Measurements from ENCODE around the gene MANEA. TPM values are rescaled to one million over a fixed set of nuclear protein-coding genes. Genes with fewer than 3 reads are reported as not detected.
"Not testable (repeated sequence)": the region's sequence is repeated elsewhere in the genome, so short reads cannot be mapped to it uniquely, and the experiment has no call there.

Gene MANEA, protein sequence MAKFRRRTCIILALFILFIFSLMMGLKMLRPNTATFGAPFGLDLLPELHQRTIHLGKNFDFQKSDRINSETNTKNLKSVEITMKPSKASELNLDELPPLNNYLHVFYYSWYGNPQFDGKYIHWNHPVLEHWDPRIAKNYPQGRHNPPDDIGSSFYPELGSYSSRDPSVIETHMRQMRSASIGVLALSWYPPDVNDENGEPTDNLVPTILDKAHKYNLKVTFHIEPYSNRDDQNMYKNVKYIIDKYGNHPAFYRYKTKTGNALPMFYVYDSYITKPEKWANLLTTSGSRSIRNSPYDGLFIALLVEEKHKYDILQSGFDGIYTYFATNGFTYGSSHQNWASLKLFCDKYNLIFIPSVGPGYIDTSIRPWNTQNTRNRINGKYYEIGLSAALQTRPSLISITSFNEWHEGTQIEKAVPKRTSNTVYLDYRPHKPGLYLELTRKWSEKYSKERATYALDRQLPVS
- polyA plus RNA-seq (ENCODE audit: insufficient read length in 3 of 3), result 10 to 100 TPM; 23.0 to 28.2 (median 23.2) TPM
- long read RNA-seq, donor 1, full-length matches to known transcripts, result 10 of 10 reads
- long read RNA-seq, donor 1, partial matches to known transcripts, result 0 of 10 reads
- long read RNA-seq, donor 1, other reads (novel, unspliced or antisense), result 0 of 10 reads
- long read RNA-seq, donor 2, full-length matches to known transcripts, result 18 of 18 reads
- long read RNA-seq, donor 2, partial matches to known transcripts, result 0 of 18 reads
- long read RNA-seq, donor 2, other reads (novel, unspliced or antisense), result 0 of 18 reads
- long read RNA-seq, donor 3, full-length matches to known transcripts, result 6 of 6 reads
- long read RNA-seq, donor 3, partial matches to known transcripts, result 0 of 6 reads
- long read RNA-seq, donor 3, other reads (novel, unspliced or antisense), result 0 of 6 reads
- long read RNA-seq, donor 4, full-length matches to known transcripts, result 8 of 8 reads
- long read RNA-seq, donor 4, partial matches to known transcripts, result 0 of 8 reads
- long read RNA-seq, donor 4, other reads (novel, unspliced or antisense), result 0 of 8 reads
- long read RNA-seq, donor 5, full-length matches to known transcripts, result 8 of 8 reads
- long read RNA-seq, donor 5, partial matches to known transcripts, result 0 of 8 reads
- long read RNA-seq, donor 5, other reads (novel, unspliced or antisense), result 0 of 8 reads
- long read RNA-seq, donor 6, full-length matches to known transcripts, result 10 of 10 reads
- long read RNA-seq, donor 6, partial matches to known transcripts, result 0 of 10 reads
- long read RNA-seq, donor 6, other reads (novel, unspliced or antisense), result 0 of 10 reads
- long read RNA-seq, donor 7, full-length matches to known transcripts, result 17 of 17 reads
- long read RNA-seq, donor 7, partial matches to known transcripts, result 0 of 17 reads
- long read RNA-seq, donor 7, other reads (novel, unspliced or antisense), result 0 of 17 reads
- long read RNA-seq, donor 8, full-length matches to known transcripts, result 7 of 7 reads
- long read RNA-seq, donor 8, partial matches to known transcripts, result 0 of 7 reads
- long read RNA-seq, donor 8, other reads (novel, unspliced or antisense), result 0 of 7 reads
- long read RNA-seq, donor 9, full-length matches to known transcripts, result 23 of 23 reads
- long read RNA-seq, donor 9, partial matches to known transcripts, result 0 of 23 reads
- long read RNA-seq, donor 9, other reads (novel, unspliced or antisense), result 0 of 23 reads
- long read RNA-seq, donor 10, full-length matches to known transcripts, result 10 of 10 reads
- long read RNA-seq, donor 10, partial matches to known transcripts, result 0 of 10 reads
- long read RNA-seq, donor 10, other reads (novel, unspliced or antisense), result 0 of 10 reads
- long read RNA-seq, donor 11, full-length matches to known transcripts, result 11 of 16 reads
- long read RNA-seq, donor 11, partial matches to known transcripts, result 5 of 16 reads
- long read RNA-seq, donor 11, other reads (novel, unspliced or antisense), result 0 of 16 reads
- long read RNA-seq, donor 12, full-length matches to known transcripts, result 23 of 23 reads
- long read RNA-seq, donor 12, partial matches to known transcripts, result 0 of 23 reads
- long read RNA-seq, donor 12, other reads (novel, unspliced or antisense), result 0 of 23 reads
- long read RNA-seq, donor 13, full-length matches to known transcripts, result 9 of 9 reads
- long read RNA-seq, donor 13, partial matches to known transcripts, result 0 of 9 reads
- long read RNA-seq, donor 13, other reads (novel, unspliced or antisense), result 0 of 9 reads
- long read RNA-seq, donor 14, full-length matches to known transcripts, result 22 of 29 reads
- long read RNA-seq, donor 14, partial matches to known transcripts, result 7 of 29 reads
- long read RNA-seq, donor 14, other reads (novel, unspliced or antisense), result 0 of 29 reads
- long read RNA-seq, donor 15, full-length matches to known transcripts, result 8 of 8 reads
- long read RNA-seq, donor 15, partial matches to known transcripts, result 0 of 8 reads
- long read RNA-seq, donor 15, other reads (novel, unspliced or antisense), result 0 of 8 reads
- long read RNA-seq, donor 16, full-length matches to known transcripts, result 20 of 20 reads
- long read RNA-seq, donor 16, partial matches to known transcripts, result 0 of 20 reads
- long read RNA-seq, donor 16, other reads (novel, unspliced or antisense), result 0 of 20 reads

DNA sequence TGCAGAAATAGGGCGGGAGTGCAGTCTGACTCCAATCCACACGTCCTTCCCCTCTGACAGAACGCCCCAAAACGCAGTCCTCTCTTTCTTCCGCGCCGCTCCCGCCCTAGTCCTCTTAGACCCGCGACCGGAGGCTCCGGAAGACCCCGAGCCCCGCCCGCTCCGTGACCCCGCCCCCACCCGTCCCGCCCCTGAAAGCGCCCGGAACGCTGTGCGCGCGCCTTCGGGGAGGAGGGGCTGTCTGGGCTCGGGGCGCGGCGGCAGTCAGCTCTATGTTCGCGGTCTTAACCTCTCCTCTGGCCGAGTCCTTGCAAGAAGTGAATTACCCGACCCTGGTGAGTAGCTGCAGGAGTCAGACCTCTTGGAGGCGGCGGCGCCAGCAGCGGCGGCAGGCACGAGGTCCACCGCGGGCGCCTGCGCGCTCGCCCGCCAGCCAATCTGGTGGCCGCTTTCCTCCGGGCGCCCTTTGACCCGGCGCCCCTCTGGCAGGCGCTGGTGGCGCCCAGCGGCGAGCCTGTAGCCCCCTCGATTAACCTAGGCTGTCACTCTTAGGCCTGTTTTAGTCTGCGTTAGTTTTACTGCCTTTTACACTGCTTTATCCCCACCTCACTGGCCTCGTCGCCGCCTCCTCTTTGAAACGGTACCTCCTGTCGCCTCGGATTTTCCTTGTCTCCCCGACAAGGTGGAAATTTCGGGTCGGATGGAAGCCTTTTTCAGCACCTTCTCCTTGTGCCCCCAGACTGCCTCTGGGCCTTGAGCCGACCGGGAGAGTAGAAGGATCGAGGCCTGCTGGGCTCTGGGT, at the start of gene MANEA:
MANEA (plus strand) TSS at position 232 of the 802 bp plus-strand sequence. CDS start 8,905 bp downstream, outside the sequence.
- DNase-seq, result peak; percentile 85

GRCh38 chr6:95529762-95530161, 47.6 kb upstream of the MANEA start:
- DNase-seq, result no peak

- DNase-seq, result no peak
Observed at GRCh38 chr6:95530176-95530819, 47.0 kb upstream of the MANEA start.

- no peak for DNase-seq
Observed at GRCh38 chr6:95543798-95544197, 33.5 kb upstream of the MANEA start.

DNA sequence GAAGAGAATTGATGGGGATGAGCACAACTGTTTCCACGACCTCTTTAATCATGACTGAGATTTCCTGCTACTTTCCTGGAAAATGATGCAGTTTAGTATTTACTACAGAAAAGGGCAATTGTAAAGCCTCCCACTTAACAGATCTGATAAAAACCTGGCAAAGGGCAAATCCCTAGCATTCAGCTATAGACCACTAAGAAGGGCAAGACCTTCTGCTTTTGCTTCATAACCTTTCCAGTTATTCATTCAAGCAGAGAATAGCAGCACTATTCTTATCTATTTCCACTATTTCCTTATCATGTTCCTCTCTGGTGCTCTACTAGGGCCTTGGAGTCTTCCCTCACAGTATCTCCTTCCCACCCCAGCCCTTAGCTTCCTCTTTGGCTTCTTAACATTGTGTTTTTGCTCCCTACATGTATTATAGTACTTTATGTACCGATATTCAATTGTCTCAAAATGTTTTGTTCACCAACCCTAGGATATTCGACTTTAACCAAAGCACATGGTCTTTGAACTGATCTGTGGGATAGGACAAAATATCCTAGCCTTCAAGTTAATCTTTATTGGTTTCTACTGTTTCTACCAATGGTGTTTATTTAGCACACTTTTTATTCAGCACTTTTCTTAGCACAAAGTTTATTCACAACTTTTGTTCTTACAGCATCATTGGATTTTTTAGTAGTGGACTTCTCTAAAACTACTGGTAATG, 32.7 kb upstream of the MANEA start:
- no peak for DNase-seq

- no peak for DNase-seq
Observed at GRCh38 chr6:95545226-95545625, 32.1 kb upstream of the MANEA start.

DNA sequence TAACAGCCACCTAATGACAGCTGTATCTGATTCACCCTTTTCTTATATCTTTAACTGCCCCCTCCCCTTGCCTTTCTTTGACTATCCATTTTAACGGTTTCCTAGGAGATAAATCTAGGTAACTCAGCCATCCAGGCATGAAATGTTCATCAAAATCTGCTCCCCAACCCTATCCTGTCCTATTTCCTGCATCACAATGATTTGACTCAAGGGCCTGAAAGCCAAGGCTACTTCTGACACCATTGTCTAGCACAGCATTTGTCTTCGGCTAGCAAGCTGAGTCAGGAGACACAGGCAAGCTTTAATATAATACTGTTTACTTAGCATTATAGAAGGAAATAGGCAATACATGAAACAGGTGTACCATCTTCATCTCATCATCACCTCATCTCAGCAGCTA, 31.6 kb upstream of the MANEA start:
- no peak for DNase-seq

GRCh38 chr6:95546148-95546547, 31.2 kb upstream of the MANEA start:
- DNase-seq, result no peak

GRCh38 chr6:95547043-95547442, 30.3 kb upstream of the MANEA start:
- no peak for DNase-seq

GRCh38 chr6:95548188-95548786, 29.0 kb upstream of the MANEA start:
- no peak for DNase-seq

GRCh38 chr6:95551678-95552324, 25.5 kb upstream of the MANEA start:
- DNase-seq, result no peak

DNA sequence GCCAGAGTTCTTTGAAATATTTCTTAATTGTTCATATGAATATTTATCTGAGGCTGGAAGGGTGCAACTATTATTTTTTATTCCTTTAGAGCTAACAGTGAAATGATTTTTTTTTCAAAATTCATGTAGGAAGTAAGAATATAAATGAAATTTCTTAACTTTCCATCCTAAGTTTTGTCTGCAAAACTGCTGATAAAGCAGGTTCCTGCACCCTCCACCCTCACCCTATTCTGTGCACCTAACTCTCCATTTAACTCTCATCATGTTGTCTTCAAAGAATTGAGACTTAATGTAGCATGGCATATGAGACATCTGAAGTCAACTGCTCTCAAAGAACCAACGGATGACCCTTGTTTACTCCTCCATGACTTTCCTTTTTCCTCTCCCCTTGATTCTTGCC, 23.5 kb upstream of the MANEA start:
- DNase-seq, result no peak

DNA sequence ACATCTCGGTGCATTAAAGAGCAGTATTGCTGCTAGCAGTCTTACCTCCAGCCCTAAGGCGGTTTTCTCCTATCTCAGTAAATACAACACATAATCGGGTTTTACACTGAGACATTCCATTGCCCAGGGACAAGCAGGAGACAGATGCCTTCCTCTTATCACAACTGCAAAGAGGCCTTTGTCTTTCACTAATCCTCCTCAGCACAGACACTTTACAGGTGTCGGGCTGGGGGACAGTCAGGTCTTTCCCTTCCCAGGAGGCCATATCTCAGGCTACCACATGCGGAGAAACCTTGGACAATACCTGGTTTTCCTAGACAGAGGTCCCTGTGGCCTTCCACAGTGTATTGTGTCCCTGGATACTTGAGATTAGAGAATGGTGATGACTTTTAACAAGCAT, 16.4 kb upstream of the MANEA start:
- not testable (repeated sequence) for DNase-seq

DNA sequence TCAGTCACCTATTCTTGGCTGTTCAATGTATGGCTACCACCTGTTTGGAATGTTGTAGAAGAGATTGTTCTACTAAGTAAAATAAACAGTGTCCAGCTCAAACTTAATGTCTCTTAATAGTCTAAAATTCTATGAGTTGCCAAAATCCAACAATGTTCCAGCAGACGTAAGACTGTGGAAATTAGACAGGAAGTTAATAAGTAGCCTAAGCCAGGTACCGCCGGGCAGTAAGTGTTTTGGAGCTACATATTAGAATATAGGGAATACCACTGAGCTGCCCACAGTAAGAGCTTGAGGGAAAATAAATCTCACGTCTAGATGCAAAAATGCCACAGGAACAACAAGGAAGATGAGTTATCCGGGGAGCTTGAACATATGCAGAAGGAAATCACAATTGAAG, 7.8 kb upstream of the MANEA start:
- DNase-seq, result no peak

DNA sequence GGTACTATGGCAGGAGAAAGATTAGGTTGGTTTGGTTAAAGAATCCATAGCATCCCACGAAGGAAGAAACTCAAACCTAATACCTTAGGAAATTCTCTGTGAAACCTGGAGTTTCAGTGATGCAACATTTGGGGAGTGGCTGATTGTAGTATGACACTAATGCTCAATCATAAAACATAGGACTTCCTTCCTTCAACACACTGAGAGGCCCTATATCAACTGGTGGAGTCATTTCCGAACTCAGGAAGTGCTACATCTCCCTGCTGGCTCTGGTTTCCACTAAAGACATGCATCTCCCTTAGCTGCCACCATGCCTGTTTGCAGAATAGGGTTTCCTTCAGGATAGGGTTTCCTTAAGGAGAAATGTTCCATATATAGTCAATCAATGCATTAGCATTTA, 5.2 kb upstream of the MANEA start:
- no peak for DNase-seq

GRCh38 chr6:95574811-95575210, 2.5 kb upstream of the MANEA start:
- no peak for DNase-seq
